Measurements from ENCODE around the gene CFAP210. TPM values are rescaled to one million over a fixed set of nuclear protein-coding genes. Genes with fewer than 3 reads are reported as not detected.

CFAP210 gene
- total RNA-seq, 1 experiment from 2014 or later, result 0.94 TPM

- H3K56ac ChIP-seq (ENCODE audit: insufficient read length, low read depth, low read length), result no peak overlapping the region
- H3K4me1 ChIP-seq (ENCODE audit: insufficient read depth, low read length), result no peaks in the 10 kb centered on the region
- H3K27me3 ChIP-seq (ENCODE audit: insufficient read depth, low read length), result no peaks in the 10 kb centered on the region
- H2BK120ac ChIP-seq (ENCODE audit: low read depth, low read length, poor library complexity, severe bottlenecking), result no peak overlapping the region
- H3T11ph ChIP-seq (ENCODE audit: low read length), result no peak overlapping the region
- no peak overlapping the region for H3K23ac ChIP-seq (ENCODE audit: insufficient read length, low read depth, low read length)
- H3K18ac ChIP-seq (ENCODE audit: insufficient read length, low read depth, low read length), result no peak overlapping the region
- no peak overlapping the region; a peak in 1 of 7 replicates for H3K27ac Mint-ChIP-seq
- H4K8ac ChIP-seq (replicated peaks; ENCODE audit: insufficient read length, low read depth, low read length), result no peak overlapping the region
- H3K9me3 Mint-ChIP-seq, result peaks cover 9% of the 10 kb centered on the region in 2 experiments
- no peak overlapping the region for H2AK5ac ChIP-seq (ENCODE audit: insufficient read length, low read length)
- no peaks in the 10 kb centered on the region for H3K79me1 ChIP-seq (ENCODE audit: insufficient read depth, low read depth, low read length, poor library complexity, severe bottlenecking)
- TF ChIP-seq, protein P1, sequence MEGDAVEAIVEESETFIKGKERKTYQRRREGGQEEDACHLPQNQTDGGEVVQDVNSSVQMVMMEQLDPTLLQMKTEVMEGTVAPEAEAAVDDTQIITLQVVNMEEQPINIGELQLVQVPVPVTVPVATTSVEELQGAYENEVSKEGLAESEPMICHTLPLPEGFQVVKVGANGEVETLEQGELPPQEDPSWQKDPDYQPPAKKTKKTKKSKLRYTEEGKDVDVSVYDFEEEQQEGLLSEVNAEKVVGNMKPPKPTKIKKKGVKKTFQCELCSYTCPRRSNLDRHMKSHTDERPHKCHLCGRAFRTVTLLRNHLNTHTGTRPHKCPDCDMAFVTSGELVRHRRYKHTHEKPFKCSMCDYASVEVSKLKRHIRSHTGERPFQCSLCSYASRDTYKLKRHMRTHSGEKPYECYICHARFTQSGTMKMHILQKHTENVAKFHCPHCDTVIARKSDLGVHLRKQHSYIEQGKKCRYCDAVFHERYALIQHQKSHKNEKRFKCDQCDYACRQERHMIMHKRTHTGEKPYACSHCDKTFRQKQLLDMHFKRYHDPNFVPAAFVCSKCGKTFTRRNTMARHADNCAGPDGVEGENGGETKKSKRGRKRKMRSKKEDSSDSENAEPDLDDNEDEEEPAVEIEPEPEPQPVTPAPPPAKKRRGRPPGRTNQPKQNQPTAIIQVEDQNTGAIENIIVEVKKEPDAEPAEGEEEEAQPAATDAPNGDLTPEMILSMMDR (conservative IDR thresholded peaks at IDR 0.05), result no peak
- no peak overlapping the region for H3K9ac ChIP-seq (ENCODE audit: extremely low read depth, insufficient read length, low read length)
- no CpG with 5 or more reads among the region's 1 CpG for WGBS (ENCODE audit: extremely low coverage, insufficient read length, low lambda C conversion rate)
- H4K20me1 ChIP-seq (ENCODE audit: control insufficient read depth, insufficient read depth, insufficient read length), result no peaks in the 10 kb centered on the region
- no peak overlapping the region for H2BK5ac ChIP-seq (ENCODE audit: insufficient read length, low read length)
- no peak overlapping the region for H3K4me3 Mint-ChIP-seq
- no peaks in the 10 kb centered on the region for H3K9me3 ChIP-seq (ENCODE audit: control insufficient read depth, low read depth, low read length)
- H4K5ac ChIP-seq (ENCODE audit: insufficient read length, low read depth, low read length), result no peak overlapping the region
- H3K36me3 Mint-ChIP-seq (ENCODE audit: insufficient read depth in 1 of 3, low read depth in 3 of 3), result peaks cover 25 to 71% (median 53%) of the 10 kb centered on the region in 3 experiments
- no peaks in the 10 kb centered on the region for H3K4me1 Mint-ChIP-seq
- H2AFZ ChIP-seq (ENCODE audit: low read length), result no peak overlapping the region
- H3K14ac ChIP-seq (ENCODE audit: insufficient read depth, low read length), result no peak overlapping the region
- H2BK12ac ChIP-seq (ENCODE audit: insufficient read length, low read depth, low read length), result no peak overlapping the region
- H3K23me2 ChIP-seq (ENCODE audit: insufficient read length, low read depth, low read length, poor library complexity, severe bottlenecking), result no peaks in the 10 kb centered on the region
- H3K4me2 ChIP-seq (ENCODE audit: insufficient read depth, insufficient read length, low read length), result no peak overlapping the region
- no peak overlapping the region for H3K27ac ChIP-seq (ENCODE audit: insufficient read length, low read depth, low read length)
- no peaks in the 10 kb centered on the region for H3K27me3 Mint-ChIP-seq (ENCODE audit: low read depth)
- no peak overlapping the region for H3K4ac ChIP-seq (ENCODE audit: low read depth, low read length)
- no peak overlapping the region for H4K91ac ChIP-seq (ENCODE audit: insufficient read length, low read depth, low read length)
- H2BK20ac ChIP-seq (ENCODE audit: low read depth, low read length, poor library complexity, severe bottlenecking), result no peak overlapping the region
- no peak overlapping the region for H2BK15ac ChIP-seq (ENCODE audit: low read depth, low read length)
- no peak for DNase-seq
- H3K79me2 ChIP-seq (ENCODE audit: insufficient read depth, low read length), result no peaks in the 10 kb centered on the region; the same call in 1 of the 2 replicates
Observed at GRCh38 chr2:169620509-169620908, 73.7 kb downstream of the CFAP210 start.

All from H9 (cell line).